ENCODE results near the gene ADD2.

DNA sequence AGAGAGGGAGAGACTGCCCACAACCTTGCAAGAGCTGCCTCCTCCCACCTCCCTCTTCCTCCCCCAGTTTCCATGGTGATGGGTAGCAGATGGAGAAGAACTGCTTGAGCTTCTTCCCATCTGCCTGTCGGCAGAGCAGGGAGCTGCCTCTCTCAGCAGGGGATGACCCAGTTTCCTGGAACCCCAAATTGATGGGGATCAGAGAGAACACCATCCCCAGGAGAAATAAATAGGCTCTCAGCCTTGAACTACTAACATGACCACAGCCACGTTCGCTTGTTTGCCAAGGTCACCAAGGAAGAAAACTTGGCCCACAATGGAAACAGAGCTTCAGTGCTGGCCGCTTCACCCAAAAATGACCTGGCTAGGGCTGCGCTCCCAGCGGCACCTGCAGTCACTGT, 82.2 kb downstream of the ADD2 start:
- TF ChIP-seq CTCF (IDR thresholded peaks at IDR 0.05) (no peak), POLR2A (IDR thresholded peaks at IDR 0.05) (no peak)
